Astrocyte (in vitro differentiated cells and primary cell): ENCODE results near the gene DPEP3.

Experiments
- CTCF ChIP-seq: IDR thresholded peaks from 2 replicates; pipeline ENCODE4 v1.5.1; 2011; ENCODE audit warnings: low read depth, mild to moderate bottlenecking, inconsistent platforms, low read length, moderate library complexity; ENCODE audit not compliant: insufficient read depth
- EZH2 ChIP-seq: IDR thresholded peaks from 2 replicates; pipeline ENCODE4 v1.6.1; 2012; ENCODE audit warnings: mild to moderate bottlenecking, low read length, inconsistent platforms; ENCODE audit not compliant: insufficient read depth

GRCh38 chr16:67986949-67987348 lies 6.7 kb upstream of the DPEP3 start:
- TF ChIP-seq CTCF = no peak
- TF ChIP-seq EZH2 = no peak
